HEK293 (cell line): ENCODE data around the gene SMARCB1.

Experiments used
- CTCF ChIA-PET: fragments of 350-600 bp; formaldehyde crosslinking; extraction: SDS; loops from one replicate; lab custom pipeline; 2021; ENCODE audit warnings: antibody characterized with exemption; lab: Yijun Ruan, JAX
- POLR2A ChIA-PET: fragments of 300-600 bp; formaldehyde crosslinking; extraction: SDS; loops from one replicate; lab custom pipeline; 2020; ENCODE audit warnings: antibody characterized with exemption, inconsistent platforms; lab: Yijun Ruan, JAX
- H3K27ac ChIP-seq: fragments of 200-500 bp; sonication (Bioruptor generic); 2 replicates; pipeline ENCODE4 v1.5.1; 2014; ENCODE audit warnings: low read depth, low read length, control low read depth, inconsistent platforms; ENCODE audit errors: extremely low read depth
- H3K36me3 ChIP-seq, 2 experiments: fragments of 200-500 bp in 1 of 2; sonication (Bioruptor generic) in 1 of 2; 1 replicate in 1 of 2; 2 replicates in 1 of 2; pipeline ENCODE4 v1.5.1; 2014 to 2017; ENCODE audit warnings: inconsistent platforms in 2 of 2, low read length in 2 of 2; ENCODE audit not compliant: control insufficient read depth in 2 of 2, insufficient read depth in 1 of 2
- H3K4me1 ChIP-seq: fragments of 200-500 bp; sonication (Bioruptor generic); 2 replicates; pipeline ENCODE4 v1.5.1; 2014; ENCODE audit warnings: mild to moderate bottlenecking, low read length, inconsistent platforms; ENCODE audit not compliant: control insufficient read depth, insufficient read depth
- H3K4me3 ChIP-seq: 2 replicates; pipeline ENCODE4 v1.5.1; 2011; ENCODE audit warnings: low read depth, mild to moderate bottlenecking, control low read depth, low read length, moderate library complexity
- H3K9me3 ChIP-seq: fragments of 200-500 bp; sonication (Bioruptor generic); 2 replicates; pipeline ENCODE4 v1.5.1; 2014; ENCODE audit warnings: low read depth, low read length, inconsistent platforms; ENCODE audit not compliant: control insufficient read depth, insufficient read depth
- BCL11B ChIP-seq: fragments of 450-650 bp; formaldehyde crosslinking; IDR thresholded peaks from 2 replicates; pipeline ENCODE4 v1.5.1; 2016; ENCODE audit warnings: low read depth, missing biosample characterization, missing genetic modification characterization
- HIC1 ChIP-seq: fragments of 450-650 bp; formaldehyde crosslinking; IDR thresholded peaks from 2 replicates; pipeline ENCODE4 v1.5.1; 2016; ENCODE audit warnings: missing biosample characterization, missing genetic modification characterization
- HOXD13 ChIP-seq: sonication (generic); formaldehyde crosslinking; IDR thresholded peaks from 2 replicates; pipeline ENCODE4 v1.8.0; 2022; ENCODE audit warnings: missing genetic modification reagents, borderline replicate concordance
- PATZ1 ChIP-seq: fragments of 450-650 bp; formaldehyde crosslinking; IDR thresholded peaks from 2 replicates; pipeline ENCODE4 v1.5.1; 2016; ENCODE audit warnings: missing biosample characterization, missing genetic modification characterization
- PRDM10 ChIP-seq: fragments of 450-650 bp; formaldehyde crosslinking; IDR thresholded peaks from 2 replicates; pipeline ENCODE4 v1.5.1; 2016; ENCODE audit warnings: missing biosample characterization, missing genetic modification characterization
- SCRT2 ChIP-seq: fragments of 450-650 bp; formaldehyde crosslinking; IDR thresholded peaks from 2 replicates; pipeline ENCODE4 v1.5.1; 2016; ENCODE audit warnings: missing biosample characterization, missing genetic modification characterization
- ZBTB17 ChIP-seq: fragments of 450-650 bp; formaldehyde crosslinking; IDR thresholded peaks from 2 replicates; pipeline ENCODE4 v1.5.1; 2016; ENCODE audit warnings: missing biosample characterization, missing genetic modification characterization
- ZNF140 ChIP-seq: fragments of 450-650 bp; formaldehyde crosslinking; IDR thresholded peaks from 2 replicates; pipeline ENCODE4 v1.5.1; 2016; ENCODE audit warnings: missing biosample characterization, missing genetic modification characterization
- ZNF19 ChIP-seq: fragments of 450-650 bp; formaldehyde crosslinking; IDR thresholded peaks from 2 replicates; pipeline ENCODE4; 2016; ENCODE audit warnings: missing biosample characterization, missing genetic modification characterization, low read depth
- ZNF214 ChIP-seq: fragments of 450-650 bp; formaldehyde crosslinking; IDR thresholded peaks from 2 replicates; pipeline ENCODE4 v1.5.1; 2017; ENCODE audit warnings: missing biosample characterization, mild to moderate bottlenecking, missing genetic modification characterization, borderline replicate concordance
- ZNF292 ChIP-seq: fragments of 450-650 bp; formaldehyde crosslinking; IDR thresholded peaks from 2 replicates; pipeline ENCODE4 v1.5.1; 2016; ENCODE audit warnings: low read depth, missing biosample characterization, missing genetic modification characterization, borderline replicate concordance
- ZNF394 ChIP-seq: fragments of 450-650 bp; formaldehyde crosslinking; IDR thresholded peaks from 2 replicates; pipeline ENCODE4 v1.5.1; 2016; ENCODE audit warnings: missing biosample characterization, missing genetic modification characterization, mild to moderate bottlenecking, moderate library complexity, borderline replicate concordance
- ZNF423 ChIP-seq: fragments of 450-650 bp; formaldehyde crosslinking; IDR thresholded peaks from 2 replicates; pipeline ENCODE4 v1.5.1; 2016; ENCODE audit warnings: missing biosample characterization, missing genetic modification characterization
- ZNF549 ChIP-seq: fragments of 450-650 bp; IDR thresholded peaks from 2 replicates; pipeline ENCODE4 v1.5.1; 2018; ENCODE audit warnings: missing biosample characterization, missing genetic modification characterization, mild to moderate bottlenecking, inconsistent platforms, moderate library complexity
- ZNF658 ChIP-seq: fragments of 450-650 bp; formaldehyde crosslinking; IDR thresholded peaks from 2 replicates; pipeline ENCODE4; 2016; ENCODE audit warnings: missing biosample characterization, missing genetic modification characterization
- ZNF768 ChIP-seq: fragments of 450-650 bp; formaldehyde crosslinking; IDR thresholded peaks from 2 replicates; pipeline ENCODE4 v1.5.1; 2018; ENCODE audit warnings: missing biosample characterization, mild to moderate bottlenecking, missing genetic modification characterization
- ZNF785 ChIP-seq: fragments of 450-650 bp; formaldehyde crosslinking; IDR thresholded peaks from 2 replicates; pipeline ENCODE4 v1.5.1; 2016; ENCODE audit warnings: missing biosample characterization, missing genetic modification characterization
- ZNF792 ChIP-seq: fragments of 450-650 bp; formaldehyde crosslinking; IDR thresholded peaks from 2 replicates; pipeline ENCODE4 v1.5.1; 2016; ENCODE audit warnings: missing biosample characterization, missing genetic modification characterization

Gene SMARCB1

GRCh38 chr22:23763579-23763945 is 23.2 kb upstream of the SMARCB1 start:
- Histone ChIP-seq H3K36me3 (peaks cover 0 to 24% of the 10 kb centered on the region in 2 experiments; a peak in 1 of 3 replicates), H3K4me3 (no peak overlapping the region), H3K4me1 (no peaks in the 10 kb centered on the region), H3K27ac (no peak overlapping the region)
- POLR2A ChIA-PET, result no interaction called here
- TF ChIP-seq ZNF785 (tag by site-specific recombination), result no peak
- 0 out of 2 replicates have a peak, but pooled peaks have one; percentile 24 for TF ChIP-seq SCRT2 (tag by site-specific recombination)
- TF ChIP-seq, all 188 proteins: peak for 1
- no peaks in the 10 kb centered on the region for H3K9me3 ChIP-seq
- CTCF ChIA-PET, result no interaction called here

GRCh38 chr22:23763954-23764353 is 22.8 kb upstream of the SMARCB1 start:
- Histone ChIP-seq H3K36me3 (peaks cover 0 to 24% of the 10 kb centered on the region in 2 experiments; a peak in 1 of 3 replicates), H3K9me3 (no peaks in the 10 kb centered on the region), H3K4me1 (no peaks in the 10 kb centered on the region), H3K27ac (no peak overlapping the region), H3K4me3 (no peak overlapping the region)
- POLR2A ChIA-PET, result no interaction called here
- no peak for TF ChIP-seq HIC1
- CTCF ChIA-PET, result no interaction called here

- no peaks in the 10 kb centered on the region for H3K9me3 ChIP-seq
- H3K36me3 ChIP-seq, result peaks cover 0 to 24% of the 10 kb centered on the region in 2 experiments; a peak in 1 of 3 replicates
- POLR2A ChIA-PET, result no interaction called here
- CTCF ChIA-PET, result interaction anchor here (0.5 to 1.7 kb wide), 3 partner anchors 83 to 115 kb away, joined by 3 to 7 read pairs (median 3); no protein-coding TSS in a partner anchor
- H3K4me3 ChIP-seq, result no peak overlapping the region
- no peak overlapping the region for H3K27ac ChIP-seq
- no peaks in the 10 kb centered on the region for H3K4me1 ChIP-seq
- TF ChIP-seq ZNF214 (tag by site-specific recombination) (no peak), ZNF785 (tag by site-specific recombination) (no peak), PATZ1 (peak; percentile 51), ZNF658 (tag by site-specific recombination) (no peak), ZNF140 (tag by site-specific recombination) (no peak), ZNF292 (tag by site-specific recombination) (no peak), ZNF423 (no peak), PRDM10 (tag by site-specific recombination) (peak; percentile 11; the same call in 1 of the 2 replicates), ZBTB17 (tag by site-specific recombination) (peak; percentile 50), HOXD13 (peak; percentile 88; the same call in 1 of the 2 replicates), ZNF549 (tag by site-specific recombination) (no peak), ZNF792 (tag by site-specific recombination) (no peak), ZNF394 (tag by site-specific recombination) (no peak), ZNF19 (tag by site-specific recombination) (no peak), ZNF768 (no peak), BCL11B (no peak)
Measured at GRCh38 chr22:23764899-23765881, 21.6 kb upstream of the SMARCB1 start.
